GM19099 (cell line): ENCODE results near the gene AMACR.

ENCODE experiments used
- POLR2A ChIP-seq: IDR thresholded peaks from 3 replicates; pipeline ENCODE4 v1.6.1; 2011; ENCODE audit warnings: low read depth; ENCODE audit not compliant: insufficient read length; ENCODE audit errors: extremely low read depth

Gene AMACR

DNA sequence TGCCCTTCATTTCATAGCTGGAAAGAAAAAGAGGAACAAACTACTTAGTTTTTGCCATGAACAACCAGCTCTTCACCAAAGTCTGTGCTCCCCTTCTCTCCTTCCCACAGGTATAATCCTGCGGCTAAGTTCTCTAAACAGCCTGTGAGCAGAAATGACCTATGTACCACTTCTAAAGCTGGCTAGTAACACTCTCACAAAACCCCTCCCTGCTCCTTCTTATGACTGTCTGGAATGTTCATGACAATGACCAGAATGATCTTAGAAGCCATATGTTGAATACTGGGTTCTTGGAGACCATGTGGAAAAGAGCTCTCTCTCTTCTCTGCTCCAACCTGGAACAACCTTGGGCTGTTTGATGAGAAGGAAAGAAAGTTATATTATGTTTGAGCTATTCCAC is 12.9 kb upstream of the AMACR start:
- TF ChIP-seq POLR2A: no peak

DNA sequence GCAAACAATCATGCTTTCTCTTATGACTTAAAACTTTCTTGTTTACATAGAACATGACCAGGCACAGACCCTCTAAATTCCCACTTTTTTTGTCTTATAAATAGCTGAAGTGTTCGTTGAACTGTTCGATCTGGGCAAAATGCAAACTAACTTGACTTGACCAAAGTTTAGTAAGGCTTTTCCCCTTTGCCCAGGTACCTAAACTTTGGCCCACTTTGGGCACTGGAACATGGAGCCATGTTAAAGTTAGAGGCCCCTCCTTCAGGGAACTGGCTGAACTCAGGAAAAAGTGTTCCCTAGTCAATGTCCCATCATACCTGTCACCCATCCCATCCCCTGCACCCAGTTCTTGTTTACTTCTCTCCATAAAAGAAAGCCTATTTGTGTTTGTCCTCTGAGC is 9.4 kb upstream of the AMACR start:
- TF ChIP-seq POLR2A: no peak

DNA sequence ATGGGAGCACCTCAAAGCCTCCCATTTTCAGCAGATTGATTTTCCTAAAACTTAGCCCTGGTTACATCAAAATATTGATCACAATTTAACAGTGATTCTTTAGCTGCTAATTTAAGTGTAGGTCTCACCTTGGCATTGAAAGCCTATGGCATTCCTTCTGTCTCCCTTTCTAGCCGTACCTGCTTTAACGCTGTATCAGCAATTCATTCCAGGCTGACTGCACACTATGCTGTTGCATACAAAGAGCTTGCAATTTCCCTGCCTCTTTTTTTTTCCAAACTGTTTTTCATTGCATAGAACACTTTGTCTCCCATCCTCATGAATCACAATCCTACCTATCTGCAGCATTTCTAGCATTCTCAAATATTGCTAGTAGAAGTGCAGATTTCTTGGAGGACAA is 8.9 kb upstream of the AMACR start:
- TF ChIP-seq POLR2A: no peak

DNA sequence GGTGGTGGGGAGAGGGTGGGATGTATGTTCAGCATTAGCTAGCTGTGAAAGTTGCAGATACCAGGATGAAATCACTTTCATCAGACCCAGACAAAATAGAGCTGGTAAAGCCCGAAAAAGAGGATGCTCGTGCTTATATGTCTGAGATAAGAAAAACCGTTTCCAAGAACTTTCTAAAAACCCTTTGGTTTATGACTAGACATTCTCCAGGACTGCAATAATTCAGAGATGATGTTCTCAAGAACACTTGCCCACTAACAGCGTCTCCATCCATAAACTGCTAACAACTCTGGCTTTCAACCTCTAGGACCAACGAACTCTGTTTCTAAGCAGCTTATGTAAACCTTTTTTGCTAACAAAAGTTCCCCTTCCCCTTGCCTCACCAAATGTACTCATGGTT is 8.4 kb upstream of the AMACR start:
- TF ChIP-seq POLR2A: no peak

DNA sequence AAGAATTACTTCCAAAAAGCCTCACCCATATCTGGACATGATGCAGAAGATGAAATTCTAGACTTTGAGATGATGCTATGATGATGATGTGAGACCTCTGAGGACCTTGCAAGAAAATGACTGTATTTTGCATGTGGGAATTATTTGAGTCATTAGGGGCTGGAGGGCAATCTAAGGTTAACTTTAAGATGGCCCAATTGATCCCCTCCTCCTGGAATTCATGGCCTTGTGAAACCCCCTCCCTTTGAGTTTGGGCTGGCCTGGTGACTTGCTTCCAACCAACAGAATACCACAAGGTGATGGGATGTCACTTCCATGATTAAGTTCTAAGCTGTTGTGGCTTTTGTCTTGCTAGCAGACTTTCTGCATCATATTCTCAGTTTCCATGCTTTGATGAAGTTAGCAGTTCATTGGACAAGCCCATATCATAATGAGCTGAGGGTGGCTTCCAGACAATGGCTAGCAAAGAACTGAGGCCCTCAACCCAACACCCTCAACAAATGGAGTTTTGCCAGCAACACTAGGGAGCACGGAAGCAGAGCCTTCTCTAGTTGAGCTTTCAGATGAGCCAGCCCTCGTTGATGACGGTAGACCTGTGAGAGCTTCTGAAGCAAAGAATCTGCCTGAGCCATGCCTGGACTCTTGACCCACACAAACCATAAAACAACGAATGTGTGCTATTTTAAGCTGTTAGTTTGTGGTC is 7.4 kb upstream of the AMACR start:
- no peak for TF ChIP-seq POLR2A

DNA sequence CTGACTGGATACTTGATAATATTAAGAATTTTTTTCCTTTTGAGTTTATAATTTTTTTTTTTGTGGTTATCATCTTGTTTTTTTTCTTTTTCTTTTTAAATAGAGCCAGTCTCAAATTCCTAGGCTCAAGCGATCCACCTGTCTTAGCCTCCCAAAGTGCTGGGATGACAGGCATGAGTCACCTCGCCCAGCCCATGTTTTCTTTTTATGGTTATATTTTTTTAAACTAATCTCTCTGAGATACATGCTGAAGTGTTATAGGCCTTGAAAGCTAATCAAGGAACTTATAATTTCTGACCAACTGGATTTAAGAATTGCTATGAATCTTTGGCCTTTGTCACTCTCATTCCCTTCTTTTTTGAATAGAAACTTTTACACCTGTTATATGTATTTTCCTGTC is 6.8 kb upstream of the AMACR start:
- TF ChIP-seq POLR2A: no peak

DNA sequence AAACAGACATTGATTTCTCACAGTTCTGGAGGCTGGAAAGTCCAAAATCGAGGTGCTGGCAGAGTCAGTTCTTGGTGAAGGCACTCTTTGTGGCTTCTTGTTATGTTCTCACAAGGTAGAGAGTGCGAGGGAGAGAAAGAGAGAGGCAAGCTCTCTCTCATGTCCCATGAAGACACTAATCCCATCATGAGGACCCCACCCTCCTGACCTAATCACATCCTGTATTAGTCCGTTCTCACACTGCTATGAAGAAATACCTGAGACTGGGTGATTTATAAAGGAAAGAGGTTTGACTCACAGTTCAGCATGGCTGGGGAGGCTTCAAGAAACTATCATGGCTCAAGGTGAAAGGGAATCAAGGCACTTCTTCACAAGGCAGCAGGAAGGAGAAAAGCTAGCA is 5.7 kb upstream of the AMACR start:
- no peak for TF ChIP-seq POLR2A

DNA sequence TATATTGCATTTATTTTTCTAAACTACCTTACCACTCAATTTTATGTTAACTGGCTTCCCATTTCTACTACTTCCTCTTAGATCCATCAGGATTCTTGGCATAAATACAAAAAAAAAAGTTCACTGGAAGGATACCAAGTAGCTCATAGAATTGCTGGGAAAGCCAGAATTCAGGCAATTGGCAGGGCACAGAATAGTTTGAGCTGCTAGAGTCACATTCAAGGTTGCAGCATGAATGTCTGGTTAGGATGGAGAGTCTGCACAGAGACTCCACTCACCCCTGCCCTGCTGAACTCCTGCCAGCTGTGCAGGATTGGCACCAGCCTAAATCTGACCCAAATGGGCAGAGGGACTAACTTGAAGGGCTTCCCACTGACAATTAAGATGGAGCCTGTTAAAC is 4.9 kb upstream of the AMACR start:
- TF ChIP-seq POLR2A: no peak

DNA sequence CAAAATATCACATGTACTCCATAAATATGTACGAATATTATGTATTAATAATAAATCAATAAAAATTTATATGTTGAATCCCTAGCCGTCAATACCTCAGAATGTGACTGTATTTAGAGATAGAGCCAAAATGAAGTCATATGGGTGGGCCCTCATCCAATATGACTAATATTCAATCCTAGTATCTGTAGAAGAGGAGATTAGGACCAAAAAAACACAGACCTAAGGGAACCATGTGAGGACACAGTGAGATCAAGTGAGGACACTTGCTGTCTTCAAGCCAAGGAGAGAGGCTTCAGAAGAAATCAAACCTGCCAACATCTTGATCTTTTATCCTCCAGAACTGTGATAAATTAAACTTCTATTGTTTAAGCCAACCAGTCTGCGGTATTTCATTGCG is 3.7 kb upstream of the AMACR start:
- no peak for TF ChIP-seq POLR2A

DNA sequence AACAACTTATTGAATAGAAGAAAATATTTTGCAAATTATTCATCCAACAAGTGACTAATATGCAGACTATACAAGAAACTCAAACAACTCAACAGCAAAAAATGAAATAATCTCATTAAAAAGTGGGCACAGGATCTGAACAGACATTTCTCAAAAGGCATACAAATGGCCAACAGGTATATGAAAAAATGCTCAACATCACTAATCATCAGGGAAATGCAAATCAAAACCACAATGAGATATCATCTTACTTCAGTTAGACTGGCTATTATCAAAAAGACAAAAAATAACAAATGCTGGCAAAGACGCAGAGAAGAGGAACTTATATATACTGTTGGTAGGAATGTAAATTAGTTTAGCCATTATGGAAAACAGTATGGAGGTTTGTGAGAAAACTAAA is 1.8 kb upstream of the AMACR start:
- no peak for TF ChIP-seq POLR2A

DNA sequence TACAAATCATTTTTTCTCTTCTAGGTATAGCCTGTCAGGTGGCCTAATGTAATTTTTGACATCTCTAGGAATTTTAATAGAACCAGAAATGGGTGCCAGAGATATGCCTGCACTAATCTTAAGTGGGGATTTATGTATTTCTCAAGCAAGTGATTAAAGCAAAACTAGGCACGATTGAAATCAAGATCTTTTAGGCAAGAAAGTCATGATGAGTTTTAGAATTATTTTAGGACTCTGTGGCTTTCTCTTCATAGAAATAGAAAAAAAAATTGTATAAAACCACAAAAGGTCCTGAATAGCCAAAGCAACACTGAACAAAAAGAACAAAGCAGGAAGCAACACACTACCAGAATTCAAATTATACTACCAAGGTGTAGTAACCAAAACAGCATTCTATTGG is 952 bp upstream of the AMACR start:
- no peak for TF ChIP-seq POLR2A

DNA sequence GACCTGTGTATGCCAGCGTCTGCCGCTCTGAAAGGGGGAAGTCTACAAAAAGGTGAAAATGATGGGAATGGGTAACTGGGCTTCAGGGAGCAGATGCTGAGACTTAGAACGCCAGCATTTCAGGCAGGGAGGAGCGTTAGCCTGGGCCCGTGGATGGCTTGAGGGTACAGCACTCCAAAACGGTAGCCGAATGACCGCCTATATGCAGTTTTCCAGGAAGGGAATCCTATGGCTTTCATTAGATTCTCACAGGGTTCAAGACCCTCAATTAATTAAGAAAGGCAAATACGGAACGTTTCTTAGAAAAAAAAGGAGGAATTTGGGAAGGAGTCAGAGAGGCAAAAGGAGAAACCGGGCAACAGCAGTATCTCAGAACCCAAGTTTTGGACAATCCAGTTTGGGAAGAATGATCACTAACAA is 639 bp downstream of the AMACR start:
- TF ChIP-seq POLR2A: no peak

DNA sequence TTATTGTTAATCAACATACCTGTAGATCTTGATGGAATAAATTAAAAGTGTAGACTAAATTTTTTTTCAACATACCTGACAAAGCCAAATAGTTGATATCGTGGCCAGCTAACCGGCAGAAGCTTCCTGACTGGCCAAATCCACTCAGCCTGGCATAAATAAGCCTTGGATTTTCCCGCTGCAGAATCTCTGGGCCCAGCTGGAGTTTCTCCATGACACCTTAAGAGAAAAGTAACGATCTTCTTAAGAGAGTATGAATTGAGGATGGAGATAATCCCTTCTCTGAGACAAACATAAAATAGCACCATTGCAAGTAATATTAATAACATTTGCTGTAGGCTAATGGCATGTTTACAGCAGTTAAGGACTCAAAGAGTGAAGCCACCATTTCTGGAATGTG is 2.2 kb downstream of the AMACR start:
- no peak for TF ChIP-seq POLR2A

DNA sequence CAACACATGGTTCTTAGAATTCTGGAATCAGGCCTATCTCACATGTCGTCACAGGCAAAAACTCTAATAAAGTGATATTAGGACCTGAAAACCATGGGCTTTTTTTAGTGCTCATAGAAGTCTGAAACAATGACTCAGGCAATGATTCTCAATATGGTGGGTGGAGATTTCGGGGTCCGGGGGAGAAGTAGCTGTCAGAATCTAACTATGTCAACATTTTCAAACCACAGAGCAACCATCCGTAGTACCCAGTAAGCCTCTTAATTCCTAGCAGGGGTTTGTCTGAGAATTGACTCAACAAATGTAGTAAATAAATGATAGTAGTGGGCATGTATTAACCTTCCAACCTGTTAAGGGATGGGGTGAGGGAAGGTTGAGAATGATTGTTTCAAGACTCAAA is 2.6 kb downstream of the AMACR start:
- no peak for TF ChIP-seq POLR2A

DNA sequence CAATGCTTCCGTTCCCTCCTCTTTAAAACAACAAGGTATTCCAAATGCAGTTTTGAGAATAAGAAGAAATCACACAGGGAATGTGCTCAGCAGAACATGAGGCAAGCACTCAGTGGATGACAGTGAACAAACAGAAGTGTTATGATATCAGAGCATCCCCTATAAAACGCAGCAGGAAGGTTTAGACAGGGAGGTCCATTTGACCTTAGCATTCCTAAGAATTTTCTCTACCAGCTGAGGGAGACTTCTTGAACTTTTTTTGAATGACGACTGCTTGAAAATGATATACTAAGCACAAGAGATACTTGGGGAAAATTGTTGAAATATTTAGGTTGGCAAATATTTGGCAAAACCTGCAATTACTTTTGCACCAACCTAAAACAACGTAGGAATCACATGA is 3.9 kb downstream of the AMACR start:
- TF ChIP-seq POLR2A: no peak

DNA sequence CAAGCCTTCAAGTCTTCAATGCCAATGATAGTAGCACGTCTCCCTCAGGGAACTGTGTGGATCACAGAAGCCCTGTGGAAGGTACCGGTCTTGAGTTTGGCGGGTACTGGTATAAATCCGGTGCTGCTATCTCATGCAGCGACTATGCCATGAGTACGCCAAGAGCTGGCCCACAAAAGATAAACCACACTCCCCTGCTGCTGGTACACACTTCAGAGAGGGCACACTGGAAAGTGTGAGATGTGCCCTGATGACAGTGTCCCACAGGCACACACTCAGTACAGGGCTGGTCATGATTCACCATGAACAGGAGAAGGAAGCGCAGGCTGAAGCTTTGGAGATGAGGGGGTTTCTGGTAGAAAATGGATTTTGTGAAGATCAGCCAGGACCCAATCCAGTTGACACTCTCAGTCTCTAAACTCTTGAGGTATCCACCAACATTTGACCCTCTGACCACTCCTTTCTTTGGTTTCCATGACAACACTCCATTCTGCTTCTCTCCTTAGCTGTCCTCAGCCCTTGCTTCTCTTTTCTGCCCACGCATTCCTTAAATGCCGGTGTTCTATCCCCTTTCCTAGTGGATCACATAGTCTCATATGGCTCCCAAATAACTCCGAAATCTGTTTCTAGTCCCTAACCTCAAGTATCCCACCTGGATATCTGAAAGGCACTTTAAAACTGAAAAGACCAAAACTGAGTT is 5.1 kb downstream of the AMACR start:
- no peak for TF ChIP-seq POLR2A

DNA sequence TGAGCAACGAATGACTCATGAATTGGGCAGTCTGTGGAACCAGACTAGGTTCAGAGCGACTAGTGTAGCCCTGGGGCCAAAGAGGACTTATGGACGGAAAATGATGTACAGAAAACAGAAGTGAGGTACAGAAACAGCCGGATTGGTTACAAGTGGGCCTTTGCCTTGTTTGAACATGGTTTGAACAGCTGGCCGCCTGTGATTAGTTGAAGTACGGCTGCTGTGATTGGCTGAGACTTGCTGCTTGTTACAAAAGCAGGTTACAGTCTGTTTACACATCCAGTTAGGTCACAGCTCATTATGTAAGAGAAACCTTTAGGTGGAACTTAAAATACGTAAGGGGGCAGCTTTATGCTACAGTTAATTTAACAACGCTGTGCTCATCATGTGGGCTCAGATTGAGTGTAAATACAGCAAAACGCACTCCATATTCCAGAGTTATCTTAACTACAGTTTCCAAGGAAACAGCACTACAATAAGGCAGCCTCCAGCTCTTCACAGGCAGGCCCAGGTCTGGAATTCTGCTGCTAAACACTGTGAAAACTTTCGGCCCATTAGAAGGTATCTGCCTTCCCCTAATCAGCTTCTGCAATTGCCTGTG is 6.5 kb downstream of the AMACR start:
- TF ChIP-seq POLR2A: no peak

DNA sequence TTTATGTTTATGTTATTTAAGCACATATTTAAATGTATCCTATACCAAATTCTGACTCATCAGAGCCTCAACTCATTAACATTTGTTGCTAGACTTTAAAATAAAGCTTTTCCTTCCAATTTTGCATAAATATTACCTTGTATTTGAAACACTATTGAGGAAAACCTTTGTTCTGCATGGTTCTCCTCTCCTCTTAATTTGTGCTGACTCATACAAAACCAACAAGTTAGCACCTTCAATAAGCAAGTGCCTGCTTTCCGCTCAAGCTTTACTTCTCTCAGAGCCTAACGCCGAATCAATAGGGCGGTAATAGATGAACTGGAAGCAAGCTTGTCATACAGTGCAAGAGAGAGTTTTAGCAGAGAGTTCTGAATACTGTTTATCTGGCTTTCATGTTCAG is 7.9 kb downstream of the AMACR start:
- TF ChIP-seq POLR2A: no peak
